Fibroblast of lung (primary cell): ENCODE measurements around the gene MAN2B2. TPM values are rescaled to one million over a fixed set of nuclear protein-coding genes. Genes with fewer than 3 reads are reported as not detected.

Experiments
- DNase-seq, 2 donors: peaks; one replicate each; pipeline versions ENCODE4 v3.0.0 to v3.0.0-alpha.2; 2010; ENCODE audit warnings: low read depth in 2 of 2
- H2AFZ ChIP-seq: 2 replicates; pipeline ENCODE4 v1.5.1; 2012; ENCODE audit warnings: low read length, control low read depth, inconsistent platforms
- H3K27ac ChIP-seq: 2 replicates; pipeline ENCODE4 v1.5.1; 2011; ENCODE audit warnings: low read length, control low read depth; ENCODE audit not compliant: insufficient read depth
- H3K27me3 ChIP-seq: 2 replicates; pipeline ENCODE4 v1.5.1; 2011; ENCODE audit warnings: mild to moderate bottlenecking, low read length; ENCODE audit not compliant: control insufficient read depth, insufficient read depth
- H3K36me3 ChIP-seq: 2 replicates; pipeline ENCODE4 v1.5.1; 2011; ENCODE audit warnings: low read length; ENCODE audit not compliant: control insufficient read depth, insufficient read depth
- H3K4me1 ChIP-seq: 2 replicates; pipeline ENCODE4 v1.5.1; 2011; ENCODE audit warnings: low read length; ENCODE audit not compliant: control insufficient read depth, insufficient read depth; ENCODE audit errors: extremely low read depth
- H3K4me2 ChIP-seq: 2 replicates; pipeline ENCODE4 v1.5.1; 2011; ENCODE audit warnings: low read length, control low read depth; ENCODE audit not compliant: insufficient read depth; ENCODE audit errors: extremely low read depth
- H3K4me3 ChIP-seq, 4 experiments: fragments of 200-600 bp in 1 of 4; sonication (generic) in 1 of 4; replicated peaks in 1 of 4; 2 replicates each; pipeline ENCODE4 v1.5.1; 2011 to 2016; ENCODE audit warnings: low read length in 4 of 4, low read depth in 3 of 4, mild to moderate bottlenecking in 3 of 4, control low read depth in 2 of 4, inconsistent platforms in 1 of 4, mixed read lengths in 1 of 4; ENCODE audit not compliant: insufficient read depth in 1 of 4; ENCODE audit errors: control extremely low read depth in 1 of 4
- H3K79me2 ChIP-seq: 2 replicates; pipeline ENCODE4 v1.5.1; 2012; ENCODE audit warnings: mild to moderate bottlenecking, low read length, inconsistent platforms; ENCODE audit not compliant: control insufficient read depth, insufficient read depth
- H3K9ac ChIP-seq: 2 replicates; pipeline ENCODE4 v1.5.1; 2011; ENCODE audit warnings: mild to moderate bottlenecking, low read length, control low read depth; ENCODE audit not compliant: insufficient read depth
- H3K9me3 ChIP-seq: 2 replicates; pipeline ENCODE4 v1.5.1; 2012; ENCODE audit warnings: low read depth, low read length; ENCODE audit not compliant: control insufficient read depth, insufficient read depth
- H4K20me1 ChIP-seq: 2 replicates; pipeline ENCODE4 v1.5.1; 2011; ENCODE audit warnings: low read length; ENCODE audit not compliant: control insufficient read depth, insufficient read depth; ENCODE audit errors: extremely low read depth
- CTCF ChIP-seq, 2 donors: IDR thresholded peaks in 1 of 2; conservative IDR thresholded peaks in 1 of 2; 1 replicate in 1 of 2; 2 replicates in 1 of 2; pipeline ENCODE4 v1.5.1; 2011 to 2012; ENCODE audit warnings: low read length in 2 of 2, control low read depth in 1 of 2, inconsistent platforms in 1 of 2, low read depth in 1 of 2, mild to moderate bottlenecking in 1 of 2
- EZH2 ChIP-seq: IDR thresholded peaks from 2 replicates; pipeline ENCODE4 v1.5.1; 2012; ENCODE audit warnings: low read length, control low read depth, mild to moderate bottlenecking; ENCODE audit errors: missing control alignments
- polyA plus RNA-seq, 2 donors: library from polyadenylated mRNA; depleted of rRNA in 1 of 2; stranded (reverse) in 1 of 2; unstranded in 1 of 2; fragments of >200 nt; gene quantifications; 2 replicates each; pipeline ENCODE4 v1.2.1, GENCODE V29; 2011 to 2012; ENCODE audit warnings: missing spikeins in 1 of 2
- total RNA-seq: library from RNA; depleted of rRNA; stranded (reverse); fragments of >200 nt; gene quantifications from 2 replicates; pipeline ENCODE4 v1.2.1, GENCODE V29; 2014

Gene MAN2B2
- total and polyA plus RNA-seq, 2 donors (not counting 1 experiment from before 2014, with no cell fraction given): 19.0 to 27.2 TPM

GRCh38 chr4:6540879-6541278 is 34.1 kb upstream of the MAN2B2 start:
- Histone ChIP-seq H3K9ac (no peak overlapping the region), H3K36me3 (no peaks in the 10 kb centered on the region)
- DNase-seq: no peak

GRCh38 chr4:6541789-6542188 is 33.2 kb upstream of the MAN2B2 start:
- Histone ChIP-seq H2AFZ (no peak overlapping the region), H3K79me2 (no peaks in the 10 kb centered on the region), H3K36me3 (no peaks in the 10 kb centered on the region), H3K27ac (no peak overlapping the region), H3K9me3 (no peaks in the 10 kb centered on the region), H4K20me1 (no peaks in the 10 kb centered on the region), H3K4me3 (no peak overlapping the region), H3K9ac (no peak overlapping the region), H3K27me3 (no peaks in the 10 kb centered on the region), H3K4me2 (no peak overlapping the region), H3K4me1 (no peaks in the 10 kb centered on the region)
- DNase-seq: no peak
- TF ChIP-seq EZH2 (no peak), CTCF (conservative IDR thresholded peaks at IDR 0.05 in 1 of 2, IDR thresholded peaks at IDR 0.05 in 1 of 2; ENCODE audit: low read depth in 1 of 2, low read length in 2 of 2) (no peak)

More at GRCh38 chr4:6540879-6541278, 34.1 kb upstream of the MAN2B2 start:
- no peak for TF ChIP-seq EZH2
- no peak for TF ChIP-seq CTCF (conservative IDR thresholded peaks at IDR 0.05 in 1 of 2, IDR thresholded peaks at IDR 0.05 in 1 of 2; ENCODE audit: low read depth in 1 of 2, low read length in 2 of 2)
- H3K4me2 ChIP-seq: no peak overlapping the region
- H3K9me3 ChIP-seq: no peaks in the 10 kb centered on the region
- H2AFZ ChIP-seq: no peak overlapping the region
- H3K4me1 ChIP-seq: no peaks in the 10 kb centered on the region
- no peak overlapping the region for H3K4me3 ChIP-seq
- H3K27me3 ChIP-seq: no peaks in the 10 kb centered on the region
- no peak overlapping the region for H3K27ac ChIP-seq
- H4K20me1 ChIP-seq: no peaks in the 10 kb centered on the region
- H3K79me2 ChIP-seq: no peaks in the 10 kb centered on the region

GRCh38 chr4:6542951-6543350 is 32.0 kb upstream of the MAN2B2 start:
- H3K79me2 ChIP-seq: no peaks in the 10 kb centered on the region
- TF ChIP-seq EZH2: no peak
- no peak for TF ChIP-seq CTCF (conservative IDR thresholded peaks at IDR 0.05 in 1 of 2, IDR thresholded peaks at IDR 0.05 in 1 of 2; ENCODE audit: low read depth in 1 of 2, low read length in 2 of 2)
- H3K4me2 ChIP-seq: no peak overlapping the region
- H3K27me3 ChIP-seq: no peaks in the 10 kb centered on the region
- no peak for DNase-seq
- no peak overlapping the region for H2AFZ ChIP-seq
- no peaks in the 10 kb centered on the region for H3K36me3 ChIP-seq
- H3K9me3 ChIP-seq: no peaks in the 10 kb centered on the region
- H3K4me3 ChIP-seq: no peak overlapping the region
- no peaks in the 10 kb centered on the region for H4K20me1 ChIP-seq
- H3K9ac ChIP-seq: no peak overlapping the region
- no peak overlapping the region for H3K27ac ChIP-seq
- H3K4me1 ChIP-seq: no peaks in the 10 kb centered on the region
